ENCODE measurements around the gene AZU1.

DNA sequence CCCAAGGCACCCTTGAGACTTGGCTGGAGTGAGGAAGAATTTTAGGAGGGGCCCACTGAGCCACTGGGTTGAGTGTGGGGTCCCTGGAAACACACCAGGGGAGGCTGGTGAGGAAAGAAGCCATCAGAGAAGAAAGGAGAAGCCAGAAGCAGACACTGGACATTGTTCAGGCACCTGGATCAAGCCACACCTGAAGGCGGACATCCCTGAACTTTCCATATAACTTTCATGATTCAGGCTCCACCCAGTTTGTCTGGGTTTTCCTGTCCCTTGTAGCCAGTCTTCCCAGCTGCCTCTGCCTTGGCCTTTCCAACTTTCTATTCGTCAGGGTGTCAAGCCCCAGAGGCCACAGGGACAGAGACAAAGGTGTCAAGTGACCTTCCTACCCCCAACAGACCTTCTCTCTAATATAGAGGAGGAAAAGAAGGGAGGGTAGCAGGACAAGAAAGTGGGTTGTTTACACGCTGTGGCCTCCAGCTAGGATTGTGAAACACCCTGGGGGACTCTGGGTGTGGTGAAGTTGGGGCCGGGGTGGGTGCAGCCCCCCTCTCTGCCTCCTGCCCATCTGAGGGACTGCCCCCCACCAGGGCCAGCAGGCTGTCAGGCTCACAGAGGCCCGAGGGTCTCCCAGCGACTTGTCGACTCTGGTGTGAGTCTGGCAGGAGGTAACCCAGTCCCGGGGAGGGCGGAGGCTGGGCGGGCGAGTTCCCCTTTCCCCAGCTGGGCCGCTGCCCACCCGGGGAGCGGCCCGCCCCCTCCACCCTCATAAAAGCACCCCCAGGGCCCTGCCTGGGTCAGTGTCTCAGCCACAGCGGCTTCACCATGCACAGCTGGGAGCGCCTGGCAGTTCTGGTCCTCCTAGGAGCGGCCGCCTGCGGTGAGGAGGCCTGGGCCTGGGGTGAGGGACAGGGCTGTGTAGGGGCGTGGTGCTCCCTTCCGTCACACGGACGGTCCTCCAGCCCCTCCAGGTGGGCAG, 31.5 kb downstream of the AZU1 start, which contains the start of gene CFD:
- TF ChIP-seq EP300 (IDR thresholded peaks at IDR 0.05) (no peak), POLR2A (IDR thresholded peaks at IDR 0.05) (no peak)
- TF ChIP-seq, protein P1, sequence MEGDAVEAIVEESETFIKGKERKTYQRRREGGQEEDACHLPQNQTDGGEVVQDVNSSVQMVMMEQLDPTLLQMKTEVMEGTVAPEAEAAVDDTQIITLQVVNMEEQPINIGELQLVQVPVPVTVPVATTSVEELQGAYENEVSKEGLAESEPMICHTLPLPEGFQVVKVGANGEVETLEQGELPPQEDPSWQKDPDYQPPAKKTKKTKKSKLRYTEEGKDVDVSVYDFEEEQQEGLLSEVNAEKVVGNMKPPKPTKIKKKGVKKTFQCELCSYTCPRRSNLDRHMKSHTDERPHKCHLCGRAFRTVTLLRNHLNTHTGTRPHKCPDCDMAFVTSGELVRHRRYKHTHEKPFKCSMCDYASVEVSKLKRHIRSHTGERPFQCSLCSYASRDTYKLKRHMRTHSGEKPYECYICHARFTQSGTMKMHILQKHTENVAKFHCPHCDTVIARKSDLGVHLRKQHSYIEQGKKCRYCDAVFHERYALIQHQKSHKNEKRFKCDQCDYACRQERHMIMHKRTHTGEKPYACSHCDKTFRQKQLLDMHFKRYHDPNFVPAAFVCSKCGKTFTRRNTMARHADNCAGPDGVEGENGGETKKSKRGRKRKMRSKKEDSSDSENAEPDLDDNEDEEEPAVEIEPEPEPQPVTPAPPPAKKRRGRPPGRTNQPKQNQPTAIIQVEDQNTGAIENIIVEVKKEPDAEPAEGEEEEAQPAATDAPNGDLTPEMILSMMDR (IDR thresholded peaks at IDR 0.05): no peak

Measured in stomach (tissue), 4 donors.